HL-60/S4 treated with phorbol 12-myristate 13-acetate at 8.2 ng/mL for 4 days and 3 days (cell line): Measurements from ENCODE around the gene TNNI2.
"Not testable (repeated sequence)": the region's sequence is repeated elsewhere in the genome, so short reads cannot be mapped to it uniquely, and the experiment has no call there.

Experiments
- in situ Hi-C: fragments of 300-500 bp; cut with MboI; formaldehyde crosslinking; loops from 2 replicates; pipeline ENCODE4 v1.15.0; 2022; ENCODE audit warnings: low sequenced_read_pairs

The TNNI2 gene

GRCh38 chr11:1870721-1871466, 32.1 kb downstream of the TNNI2 start:
- in situ Hi-C loops: no loop called here

GRCh38 chr11:1871531-1871930, 32.8 kb downstream of the TNNI2 start:
- in situ Hi-C loops: no loop called here

- in situ Hi-C loops: no loop called here
Measured at GRCh38 chr11:1872267-1872985, 33.6 kb downstream of the TNNI2 start.

- in situ Hi-C loops: no loop called here
Measured at GRCh38 chr11:1873048-1873812, 34.4 kb downstream of the TNNI2 start.

- in situ Hi-C loops: not testable (repeated sequence)
Measured at GRCh38 chr11:1873813-1874150, 35.0 kb downstream of the TNNI2 start.

GRCh38 chr11:1874441-1875092, 35.8 kb downstream of the TNNI2 start:
- in situ Hi-C loops: not testable (repeated sequence)

- in situ Hi-C loops: no loop called here
Measured at GRCh38 chr11:1875093-1875850, 36.5 kb downstream of the TNNI2 start.

- in situ Hi-C loops: not testable (repeated sequence)
Measured at GRCh38 chr11:1875851-1876301, 37.1 kb downstream of the TNNI2 start.

- in situ Hi-C loops: no loop called here
Measured at GRCh38 chr11:1876361-1877063, 37.7 kb downstream of the TNNI2 start.

- in situ Hi-C loops: no loop called here
Measured at GRCh38 chr11:1877211-1878136, 38.7 kb downstream of the TNNI2 start.

- in situ Hi-C loops: no loop called here
Measured at GRCh38 chr11:1878137-1879031, 39.6 kb downstream of the TNNI2 start.

- in situ Hi-C loops: no loop called here
Measured at GRCh38 chr11:1879342-1879940, 40.7 kb downstream of the TNNI2 start.

GRCh38 chr11:1879941-1880720, 41.4 kb downstream of the TNNI2 start:
- in situ Hi-C loops: no loop called here

GRCh38 chr11:1880746-1881441, 42.1 kb downstream of the TNNI2 start:
- in situ Hi-C loops: no loop called here

GRCh38 chr11:1881442-1882264, 42.9 kb downstream of the TNNI2 start:
- in situ Hi-C loops: no loop called here
